ENCODE measurements around the gene TRNP1.

GRCh38 chr1:26981146-26981846 lies 12.2 kb upstream of the TRNP1 start:
- no peak for TF ChIP-seq RFX5 (IDR thresholded peaks at IDR 0.05; ENCODE audit: low read depth, low read length)
- TF ChIP-seq CEBPB (IDR thresholded peaks at IDR 0.05; ENCODE audit: low read depth, low read length) = no peak
- no peak for TF ChIP-seq POLR2A (IDR thresholded peaks at IDR 0.05; ENCODE audit: low read depth, low read length)
- TF ChIP-seq, protein P1, sequence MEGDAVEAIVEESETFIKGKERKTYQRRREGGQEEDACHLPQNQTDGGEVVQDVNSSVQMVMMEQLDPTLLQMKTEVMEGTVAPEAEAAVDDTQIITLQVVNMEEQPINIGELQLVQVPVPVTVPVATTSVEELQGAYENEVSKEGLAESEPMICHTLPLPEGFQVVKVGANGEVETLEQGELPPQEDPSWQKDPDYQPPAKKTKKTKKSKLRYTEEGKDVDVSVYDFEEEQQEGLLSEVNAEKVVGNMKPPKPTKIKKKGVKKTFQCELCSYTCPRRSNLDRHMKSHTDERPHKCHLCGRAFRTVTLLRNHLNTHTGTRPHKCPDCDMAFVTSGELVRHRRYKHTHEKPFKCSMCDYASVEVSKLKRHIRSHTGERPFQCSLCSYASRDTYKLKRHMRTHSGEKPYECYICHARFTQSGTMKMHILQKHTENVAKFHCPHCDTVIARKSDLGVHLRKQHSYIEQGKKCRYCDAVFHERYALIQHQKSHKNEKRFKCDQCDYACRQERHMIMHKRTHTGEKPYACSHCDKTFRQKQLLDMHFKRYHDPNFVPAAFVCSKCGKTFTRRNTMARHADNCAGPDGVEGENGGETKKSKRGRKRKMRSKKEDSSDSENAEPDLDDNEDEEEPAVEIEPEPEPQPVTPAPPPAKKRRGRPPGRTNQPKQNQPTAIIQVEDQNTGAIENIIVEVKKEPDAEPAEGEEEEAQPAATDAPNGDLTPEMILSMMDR (conservative IDR thresholded peaks at IDR 0.05; ENCODE audit: low read depth, low read length) = no peak
- TF ChIP-seq MAFK (IDR thresholded peaks at IDR 0.05; ENCODE audit: low read depth, low read length) = no peak
- TF ChIP-seq RAD21 (IDR thresholded peaks at IDR 0.05; ENCODE audit: low read length) = no peak
- no peak for TF ChIP-seq MXI1 (IDR thresholded peaks at IDR 0.05; ENCODE audit: borderline replicate concordance, low read depth, low read length)
- TF ChIP-seq, protein P2, sequence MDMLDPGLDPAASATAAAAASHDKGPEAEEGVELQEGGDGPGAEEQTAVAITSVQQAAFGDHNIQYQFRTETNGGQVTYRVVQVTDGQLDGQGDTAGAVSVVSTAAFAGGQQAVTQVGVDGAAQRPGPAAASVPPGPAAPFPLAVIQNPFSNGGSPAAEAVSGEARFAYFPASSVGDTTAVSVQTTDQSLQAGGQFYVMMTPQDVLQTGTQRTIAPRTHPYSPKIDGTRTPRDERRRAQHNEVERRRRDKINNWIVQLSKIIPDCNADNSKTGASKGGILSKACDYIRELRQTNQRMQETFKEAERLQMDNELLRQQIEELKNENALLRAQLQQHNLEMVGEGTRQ (IDR thresholded peaks at IDR 0.05; ENCODE audit: low read depth, low read length) = no peak
- no peak for TF ChIP-seq SMC3 (IDR thresholded peaks at IDR 0.05; ENCODE audit: low read depth, low read length)
- no peak for TF ChIP-seq NFE2L2 (IDR thresholded peaks at IDR 0.05; ENCODE audit: low read depth, low read length)
- TF ChIP-seq, protein P3, sequence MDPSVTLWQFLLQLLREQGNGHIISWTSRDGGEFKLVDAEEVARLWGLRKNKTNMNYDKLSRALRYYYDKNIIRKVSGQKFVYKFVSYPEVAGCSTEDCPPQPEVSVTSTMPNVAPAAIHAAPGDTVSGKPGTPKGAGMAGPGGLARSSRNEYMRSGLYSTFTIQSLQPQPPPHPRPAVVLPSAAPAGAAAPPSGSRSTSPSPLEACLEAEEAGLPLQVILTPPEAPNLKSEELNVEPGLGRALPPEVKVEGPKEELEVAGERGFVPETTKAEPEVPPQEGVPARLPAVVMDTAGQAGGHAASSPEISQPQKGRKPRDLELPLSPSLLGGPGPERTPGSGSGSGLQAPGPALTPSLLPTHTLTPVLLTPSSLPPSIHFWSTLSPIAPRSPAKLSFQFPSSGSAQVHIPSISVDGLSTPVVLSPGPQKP (IDR thresholded peaks at IDR 0.05; ENCODE audit: borderline replicate concordance, low read depth, low read length) = no peak
